Dedifferentiated amniotic fluid mesenchymal stem cell (primary cell): ENCODE results near the gene NAA60.
"Not testable (repeated sequence)": the region's sequence is repeated elsewhere in the genome, so short reads cannot be mapped to it uniquely, and the experiment has no call there.

Experiments
- DNase-seq: peaks from one replicate; pipeline ENCODE4 v3.0.0-alpha.2; 2016; ENCODE audit errors: extremely low spot score

Gene NAA60

DNA sequence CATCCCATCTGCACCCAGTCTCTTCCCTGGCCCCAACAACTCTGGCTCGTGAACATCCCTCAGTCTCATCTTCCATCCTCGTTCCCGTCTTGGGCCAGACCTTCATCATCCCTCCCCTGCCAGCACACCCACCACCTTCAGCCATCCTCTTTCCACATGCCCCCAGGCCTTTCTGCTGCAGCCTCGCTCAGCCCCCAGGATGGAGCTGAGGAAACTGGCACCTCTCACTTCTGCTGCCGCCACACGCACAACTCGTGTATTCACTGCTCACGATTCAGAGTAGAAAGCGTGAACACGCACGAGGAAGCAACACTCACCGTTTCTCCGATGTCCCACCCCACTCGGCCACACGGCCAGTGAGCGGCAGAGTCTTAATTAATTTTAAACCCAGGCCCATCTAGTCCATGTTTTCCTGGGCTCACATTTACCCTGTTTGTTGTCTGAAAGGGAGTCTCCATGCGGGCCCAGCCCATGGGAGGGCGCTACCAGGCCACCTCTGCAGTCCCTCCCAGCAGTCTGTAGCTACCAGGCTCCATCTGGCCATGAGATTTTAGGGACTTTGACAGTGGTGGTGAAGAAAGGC, 39.3 kb downstream of the NAA60 start:
- DNase-seq = no peak

DNA sequence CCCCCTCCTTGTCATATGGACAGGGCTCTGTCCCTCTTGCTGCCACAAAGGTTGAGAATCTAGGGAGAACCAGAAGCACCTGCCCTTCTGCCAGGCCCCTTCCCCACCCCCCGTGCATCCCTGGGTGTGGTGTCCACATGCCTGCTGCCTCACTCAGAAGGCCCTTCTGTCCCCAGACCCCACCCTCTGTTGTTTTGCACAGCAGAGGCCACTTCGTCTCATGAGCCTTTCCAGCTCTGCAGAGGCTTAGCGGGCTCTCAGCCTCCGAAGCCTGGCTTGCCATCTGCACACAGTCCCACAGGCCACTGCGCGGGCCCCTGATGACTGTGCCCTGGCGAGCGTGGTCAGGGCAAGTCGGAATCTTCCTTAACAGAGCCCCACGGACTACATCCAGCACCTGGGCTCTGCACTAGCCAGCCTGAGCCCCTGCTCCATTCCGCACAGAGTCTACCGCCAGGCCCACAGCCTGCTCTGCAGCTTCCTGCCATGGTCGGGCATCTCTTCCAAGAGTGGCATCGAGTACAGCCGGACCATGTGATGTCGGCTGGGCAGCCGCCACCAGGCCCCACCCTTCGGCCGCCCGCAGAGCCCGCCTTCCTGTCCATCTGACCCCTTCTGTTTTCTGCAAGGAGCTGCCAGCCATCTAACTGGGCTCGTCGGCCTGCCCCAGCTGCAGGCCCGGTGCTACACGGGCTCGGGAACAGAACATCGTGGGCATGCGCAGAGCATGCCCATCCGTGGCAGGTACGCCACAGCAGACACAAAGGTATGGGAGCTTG, 41.0 kb downstream of the NAA60 start:
- DNase-seq = no peak

- no peak for DNase-seq
Observed at GRCh38 chr16:3485097-3485745, 41.7 kb downstream of the NAA60 start.

DNA sequence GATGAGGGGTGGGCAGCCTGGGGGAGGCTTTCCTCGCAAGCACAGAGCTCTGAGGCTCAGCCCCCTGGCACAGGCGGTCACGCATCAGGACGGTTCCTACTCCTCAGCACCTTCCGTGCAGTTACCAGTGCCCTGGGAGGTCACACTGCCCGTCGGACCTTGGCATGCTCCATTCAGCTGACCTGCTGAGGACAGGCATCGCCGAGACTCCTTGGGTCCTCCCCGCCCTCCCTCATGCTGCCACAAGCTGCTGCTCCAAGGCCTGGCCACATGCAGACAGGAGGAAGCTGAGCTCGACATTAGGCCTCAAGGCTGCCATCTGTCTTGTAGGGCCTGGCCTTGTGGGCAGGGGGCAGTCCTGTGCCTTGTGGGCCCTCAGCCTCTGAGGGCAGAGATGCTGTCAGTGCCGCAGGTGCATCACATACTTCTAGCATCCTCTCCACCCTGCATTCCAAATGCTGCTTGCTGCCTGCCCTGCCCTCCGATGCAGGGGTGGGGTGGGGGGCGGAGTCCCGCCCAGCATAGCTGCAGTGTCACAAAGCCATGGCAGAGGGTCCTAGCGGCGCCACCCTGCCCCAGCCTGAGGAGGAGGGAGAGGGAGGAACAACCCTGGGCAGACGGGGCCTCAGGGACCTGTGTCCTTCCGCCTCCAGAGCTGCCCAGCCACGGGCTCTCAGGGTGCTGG, 42.5 kb downstream of the NAA60 start:
- DNase-seq = no peak

DNA sequence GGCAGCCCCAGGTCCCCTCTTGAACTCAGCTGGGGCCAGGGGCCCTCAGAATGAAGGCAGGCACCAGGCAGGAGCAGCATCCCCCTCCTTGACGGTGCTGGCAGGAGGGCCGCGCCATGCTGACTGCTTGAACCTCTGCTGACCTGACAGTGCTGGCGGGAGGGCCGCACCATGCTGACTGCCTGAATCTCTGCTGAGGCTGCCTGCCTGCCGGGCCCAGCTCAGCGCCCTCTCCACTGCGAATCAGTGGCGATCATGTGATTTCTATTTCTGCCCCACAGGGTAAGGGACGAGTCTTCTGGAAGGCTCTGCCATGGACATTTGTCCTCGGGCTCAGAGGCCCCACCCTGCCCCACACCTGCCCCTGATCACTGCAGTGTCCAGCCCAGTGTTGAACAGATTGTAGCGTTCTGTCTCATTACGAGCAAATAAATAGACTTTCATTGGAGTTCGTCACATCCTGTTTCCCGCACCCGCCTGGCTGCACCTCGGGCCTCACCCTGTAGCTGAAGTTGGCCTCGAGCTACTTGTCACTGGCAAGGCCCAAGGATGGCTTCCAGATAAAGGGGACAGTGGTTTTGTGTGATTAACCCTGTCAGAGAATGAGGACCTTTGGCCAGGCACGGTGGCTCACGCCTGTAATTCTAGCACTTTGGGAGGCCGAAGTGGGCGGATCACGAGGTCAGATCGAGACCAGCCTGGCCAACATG, 43.2 kb downstream of the NAA60 start:
- DNase-seq = no peak

DNA sequence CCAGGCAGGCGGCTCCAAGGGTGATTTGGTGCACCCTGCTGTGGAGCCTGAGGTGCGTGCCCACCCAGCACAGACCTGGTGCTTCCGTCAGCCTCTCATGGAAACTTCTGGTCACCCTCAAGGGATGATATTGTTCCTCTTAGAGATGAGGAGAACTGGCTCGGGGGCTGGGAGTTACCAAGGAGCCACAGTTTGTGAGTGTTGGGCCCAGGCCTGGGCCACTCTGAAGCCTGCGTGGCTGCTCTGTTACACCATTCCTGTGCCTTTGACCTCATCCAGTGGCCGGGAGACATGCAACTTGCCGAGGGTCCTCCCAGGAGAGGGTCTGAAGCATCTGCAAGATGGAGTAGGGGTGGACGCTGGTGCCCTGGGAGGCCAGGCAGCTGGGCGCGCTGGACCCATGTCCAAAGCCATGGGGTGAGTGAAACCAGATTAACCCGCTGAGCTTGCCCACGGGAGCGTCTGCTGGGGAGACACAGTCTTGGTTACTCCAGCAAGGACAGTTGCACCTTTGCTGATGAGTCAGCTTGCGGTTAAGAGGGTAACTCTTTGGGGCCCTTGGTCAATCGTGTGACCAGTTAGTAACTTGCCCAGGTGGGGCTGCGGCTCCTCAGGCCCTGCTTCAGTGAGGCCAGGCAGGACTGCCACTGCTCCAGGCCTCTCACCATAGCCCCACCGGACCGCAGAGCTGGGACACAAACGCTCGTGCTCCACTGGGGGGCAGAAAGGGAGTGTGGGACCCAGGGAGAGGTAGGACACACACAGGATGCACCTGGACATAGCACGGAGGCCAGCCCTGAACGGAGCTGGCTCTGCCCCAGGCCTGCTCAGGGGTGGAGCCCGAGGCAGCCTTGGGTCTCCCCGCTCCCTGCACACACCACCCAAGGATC, 44.3 kb downstream of the NAA60 start:
- no peak for DNase-seq

- DNase-seq = no peak
Observed at GRCh38 chr16:3488801-3489200, 45.3 kb downstream of the NAA60 start.

GRCh38 chr16:3490911-3491629, 47.6 kb downstream of the NAA60 start:
- no peak for DNase-seq

- no peak for DNase-seq
Observed at GRCh38 chr16:3492356-3492755, 48.9 kb downstream of the NAA60 start.

- DNase-seq = no peak
Observed at GRCh38 chr16:3494386-3494973, 51.0 kb downstream of the NAA60 start.

DNA sequence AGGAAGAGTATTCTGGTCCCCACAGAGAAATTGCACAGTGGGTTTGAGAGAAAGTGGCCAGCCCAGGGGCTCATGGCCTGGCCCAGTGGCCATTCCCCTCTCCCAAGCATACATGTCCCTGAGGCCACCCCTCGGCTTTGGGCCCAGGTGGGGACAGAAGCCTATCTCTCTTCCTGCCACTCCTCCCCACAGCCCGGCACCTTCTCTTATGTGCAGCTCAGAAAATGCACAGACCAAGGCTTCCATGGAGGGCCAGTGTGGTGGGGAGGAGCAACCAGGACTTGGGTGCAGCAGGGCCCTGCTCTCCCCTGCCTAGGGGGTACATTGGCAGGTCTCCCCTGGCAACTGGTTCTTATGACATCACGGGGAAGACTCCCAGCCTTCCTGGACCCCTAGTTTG, 51.7 kb downstream of the NAA60 start, which contains the start of gene C16orf90:
Gene C16orf90, minus strand, starts transcription at position 314 of the 400 bp plus-strand sequence. Its CDS starts 68 bp downstream, at position 246.
- no peak for DNase-seq

GRCh38 chr16:3496386-3496785, 52.9 kb downstream of the NAA60 start:
- no peak for DNase-seq

GRCh38 chr16:3497771-3498170, 54.3 kb downstream of the NAA60 start:
- DNase-seq = no peak

- DNase-seq = no peak
Observed at GRCh38 chr16:3498988-3499387, 55.5 kb downstream of the NAA60 start.

DNA sequence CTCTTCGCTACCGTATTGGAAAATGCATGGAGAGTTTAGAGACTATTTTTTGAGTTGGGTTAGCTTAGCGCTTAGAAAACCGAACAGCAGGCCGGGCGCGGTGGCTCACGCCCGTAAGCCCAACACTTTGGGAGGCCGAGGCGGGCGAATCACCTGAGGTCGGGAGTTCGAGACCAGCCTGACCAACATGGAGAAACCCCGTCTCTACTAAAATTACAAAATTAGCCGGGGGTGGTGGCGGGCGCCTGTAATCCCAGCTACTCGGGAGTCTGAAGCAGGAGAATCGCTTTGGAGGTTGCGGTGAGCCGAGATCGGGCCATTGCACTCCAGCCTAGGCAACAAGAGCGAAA, 57.9 kb downstream of the NAA60 start:
- DNase-seq = not testable (repeated sequence)

- no peak for DNase-seq
Observed at GRCh38 chr16:3501783-3502400, 58.4 kb downstream of the NAA60 start.

- no peak for DNase-seq
Observed at GRCh38 chr16:3503523-3503922, 60.0 kb downstream of the NAA60 start.

DNA sequence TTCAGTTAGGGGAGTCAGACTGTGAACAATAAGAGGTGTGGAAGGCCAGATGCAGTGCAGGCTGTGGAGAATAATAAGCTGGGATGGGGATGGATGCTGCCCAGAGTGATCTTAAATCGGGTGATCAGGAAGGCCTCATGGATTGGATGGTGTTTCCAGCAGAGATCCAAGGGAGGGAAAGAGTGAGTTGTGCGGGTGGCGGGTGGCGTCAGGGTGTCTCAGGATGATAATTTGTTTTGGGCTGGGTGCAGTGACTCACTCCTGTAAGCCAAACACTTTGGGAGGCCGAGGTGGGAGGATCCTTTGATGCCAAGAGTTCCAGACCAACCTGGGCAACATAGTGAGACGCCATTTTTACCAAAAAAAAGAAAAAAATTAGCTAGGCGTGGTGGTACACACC, 65.3 kb downstream of the NAA60 start:
- DNase-seq = no peak

DNA sequence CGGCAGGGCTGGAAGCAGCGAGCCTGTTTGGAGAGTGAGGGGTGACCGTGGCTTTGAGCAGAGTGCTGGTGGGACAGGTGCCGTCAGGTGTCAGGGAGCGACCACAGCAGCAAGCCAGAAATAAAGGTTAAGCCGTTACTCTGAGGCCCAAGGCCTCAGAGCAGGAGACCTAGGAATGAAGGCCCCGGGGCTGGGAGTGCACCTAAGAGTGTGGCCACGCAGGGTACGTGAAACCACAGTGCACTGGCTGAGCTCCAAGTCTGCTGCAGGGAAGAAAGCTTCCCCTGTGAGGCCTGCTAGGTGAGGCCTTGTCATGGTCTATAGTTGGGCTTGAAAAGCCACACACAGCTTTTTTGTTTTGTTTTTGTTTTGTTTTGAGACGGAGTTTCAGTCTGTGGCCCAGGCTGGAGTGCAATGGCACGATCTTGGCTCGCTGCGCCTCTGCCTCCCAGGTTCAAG, 66.0 kb downstream of the NAA60 start:
- no peak for DNase-seq
